Sigmoid colon (tissue), 7 donors: ENCODE results near the gene WWC2. TPM values are rescaled to one million over a fixed set of nuclear protein-coding genes. Genes with fewer than 3 reads are reported as not detected.
"Not testable (repeated sequence)": the region's sequence is repeated elsewhere in the genome, so short reads cannot be mapped to it uniquely, and the experiment has no call there.

Experiments used
- DNase-seq: peaks from one replicate; pipeline ENCODE4 v3.0.0-alpha.2; 2019
- H3K27ac ChIP-seq, 4 donors: fragments of 200-600 bp; sonication (generic); one replicate each; pipeline ENCODE4 v1.5.1; 2016 to 2019; ENCODE audit warnings: mild to moderate bottlenecking in 1 of 4
- H3K27me3 ChIP-seq, 3 donors: fragments of 200-600 bp; sonication (generic); one replicate each; pipeline ENCODE4 v1.5.1; 2019; ENCODE audit warnings: mild to moderate bottlenecking in 1 of 3
- H3K36me3 ChIP-seq, 4 donors: fragments of 200-600 bp; sonication (generic); one replicate each; pipeline ENCODE4 v1.5.1; 2016 to 2019
- H3K4me1 ChIP-seq, 4 donors: fragments of 200-600 bp; sonication (generic); one replicate each; pipeline ENCODE4 v1.5.1; 2017 to 2019
- H3K4me3 ChIP-seq, 4 donors: fragments of 200-600 bp; sonication (generic); one replicate each; pipeline ENCODE4 v1.5.1; 2017 to 2019; ENCODE audit warnings: mild to moderate bottlenecking in 2 of 4, moderate library complexity in 1 of 4
- H3K9me3 ChIP-seq, 4 donors: fragments of 200-600 bp in 3 of 4; sonication (generic) in 3 of 4; one replicate each; pipeline versions ENCODE4 v1.5.1 to v1.6.1; 2013 to 2019
- CTCF ChIP-seq, 4 experiments: fragments of 450-650 bp in 3 of 4; fragments of 200-600 bp in 1 of 4; IDR thresholded peaks; one replicate each; pipeline ENCODE4 v1.5.1; 2016 to 2019; ENCODE audit warnings: antibody characterized with exemption in 4 of 4, mild to moderate bottlenecking in 3 of 4, moderate library complexity in 2 of 4
- EP300 ChIP-seq, 4 donors: sonication (generic); formaldehyde crosslinking; IDR thresholded peaks; one replicate each; pipeline ENCODE4 v1.6.1; 2017; ENCODE audit warnings: antibody characterized with exemption in 4 of 4
- POLR2A ChIP-seq, 2 donors: fragments of 450-650 bp; IDR thresholded peaks; one replicate each; pipeline ENCODE4 v1.6.1; 2016; ENCODE audit warnings: antibody characterized with exemption in 2 of 2, mild to moderate bottlenecking in 2 of 2, moderate library complexity in 2 of 2
- POLR2AphosphoS5 ChIP-seq, 4 donors: sonication (generic); formaldehyde crosslinking; IDR thresholded peaks; one replicate each; pipeline ENCODE4 v1.6.1; 2017; ENCODE audit warnings: antibody characterized with exemption in 4 of 4
- WGBS, 2 donors: extraction: QIAGEN DNeasy Blood & Tissue Kit; methylation state at CpG; one replicate each; pipeline ENCODE4 v1.1.7; 2013; 5-methylcytosine and 5-hydroxymethylcytosine counted together
- intact Hi-C: fragments of 100-400 bp; cut with DNase I; formaldehyde crosslinking; loops from one replicate; pipeline ENCODE4 v1.15.1; 2023
- polyA plus RNA-seq, 3 donors: library from polyadenylated mRNA; stranded (reverse); fragments of 200-250 nt; gene quantifications; one replicate each; pipeline ENCODE4 v1.2.3, GENCODE V29; 2013
- total RNA-seq, 4 donors: library from RNA; depleted of rRNA; stranded (reverse); fragments of >200 nt; gene quantifications; one replicate each; pipeline ENCODE4 v1.1.0, GENCODE V29; 2016
- donor health status: healthy with polysubstance abuse.
- donor health status: Bipolar disorder and iron deficiency.
- donor health status: healthy.

The WWC2 gene
- total and polyA plus RNA-seq, 7 donors: 1.2 to 53.5 (median 27.0) TPM

- Histone ChIP-seq H3K4me3 (no peak overlapping the region), H3K27ac (no peak overlapping the region), H3K9me3 (no peaks in the 10 kb centered on the region), H3K36me3 (no peaks in the 10 kb centered on the region), H3K4me1 (peaks cover 0 to 35% (median 26%) of the 10 kb centered on the region in 4 donors), H3K27me3 (no peaks in the 10 kb centered on the region)
- 72 to 86% methylated on average over 5 of the region's 5 CpGs for WGBS, 2 donors
- DNase-seq: no peak
- no peak for TF ChIP-seq POLR2A (IDR thresholded peaks at IDR 0.05)
- TF ChIP-seq EP300 (IDR thresholded peaks at IDR 0.05): no peak
- TF ChIP-seq CTCF (IDR thresholded peaks at IDR 0.05): no peak
- no peak for TF ChIP-seq POLR2AphosphoS5 (IDR thresholded peaks at IDR 0.05)
- intact Hi-C loops: no loop called here
Observed at GRCh38 chr4:183149616-183150539, 50.8 kb downstream of the WWC2 start.

- H3K4me3 ChIP-seq, intact Hi-C loops, H3K27ac ChIP-seq, H3K27me3 ChIP-seq, DNase-seq, H3K9me3 ChIP-seq, H3K36me3 ChIP-seq: not testable (repeated sequence)
- 97 to 98% methylated on average over 5 of the region's 5 CpGs for WGBS, 2 donors
- peaks cover 0 to 28% (median 22%) of the 10 kb centered on the region in 4 donors for H3K4me1 ChIP-seq
Observed at GRCh38 chr4:183150664-183151063, 51.6 kb downstream of the WWC2 start.

GRCh38 chr4:183152232-183152631, 53.2 kb downstream of the WWC2 start:
- WGBS, 2 donors: 95 to 96% methylated on average over 4 of the region's 4 CpGs
- H3K36me3 ChIP-seq, H3K9me3 ChIP-seq, DNase-seq, H3K4me3 ChIP-seq, H3K27ac ChIP-seq, intact Hi-C loops, H3K27me3 ChIP-seq: not testable (repeated sequence)
- peaks cover 0 to 12% (median 7%) of the 10 kb centered on the region in 4 donors for H3K4me1 ChIP-seq

GRCh38 chr4:183153190-183153916, 54.3 kb downstream of the WWC2 start:
- no peaks in the 10 kb centered on the region for H3K9me3 ChIP-seq
- DNase-seq: no peak
- TF ChIP-seq CTCF (IDR thresholded peaks at IDR 0.05) (no peak), EP300 (IDR thresholded peaks at IDR 0.05) (no peak), POLR2A (IDR thresholded peaks at IDR 0.05) (no peak), POLR2AphosphoS5 (IDR thresholded peaks at IDR 0.05) (no peak)
- no peaks in the 10 kb centered on the region for H3K36me3 ChIP-seq
- H3K4me1 ChIP-seq: peaks cover 0 to 8% (median 2%) of the 10 kb centered on the region in 4 donors
- no peaks in the 10 kb centered on the region for H3K27me3 ChIP-seq
- no peak overlapping the region for H3K4me3 ChIP-seq
- WGBS, 2 donors: 90% methylated on average over 6 of the region's 6 CpGs
- no peak overlapping the region for H3K27ac ChIP-seq
- intact Hi-C loops: no loop called here

GRCh38 chr4:183154701-183155391, 55.8 kb downstream of the WWC2 start:
- intact Hi-C loops: no loop called here
- Histone ChIP-seq H3K4me1 (peaks cover 0 to 8% (median 0%) of the 10 kb centered on the region in 4 donors), H3K9me3 (no peaks in the 10 kb centered on the region), H3K4me3 (no peak overlapping the region), H3K27me3 (no peaks in the 10 kb centered on the region), H3K27ac (no peak overlapping the region), H3K36me3 (no peaks in the 10 kb centered on the region)
- TF ChIP-seq EP300 (IDR thresholded peaks at IDR 0.05) (no peak), POLR2AphosphoS5 (IDR thresholded peaks at IDR 0.05) (no peak), POLR2A (IDR thresholded peaks at IDR 0.05) (no peak), CTCF (IDR thresholded peaks at IDR 0.05) (no peak)
- no peak for DNase-seq
- 27 to 59% methylated on average over 10 of the region's 10 CpGs for WGBS, 2 donors
